Bone marrow (tissue), 2 donors: ENCODE results near the gene MBOAT7.
"Not testable (repeated sequence)": the region's sequence is repeated elsewhere in the genome, so short reads cannot be mapped to it uniquely, and the experiment has no call there.

Source experiments
- DNase-seq, 2 donors: peaks; one replicate each; lab custom pipeline; 2025; lab: John Stamatoyannopoulos, UW

The MBOAT7 gene

GRCh38 chr19:54209058-54209810 is 19.9 kb upstream of the MBOAT7 start:
- DNase-seq = no peak

- no peak for DNase-seq
Measured at GRCh38 chr19:54208784-54209057, 19.3 kb upstream of the MBOAT7 start.

GRCh38 chr19:54207983-54208783 is 18.8 kb upstream of the MBOAT7 start:
- DNase-seq = peak; percentile 64 to 97

GRCh38 chr19:54207676-54207982 is 18.2 kb upstream of the MBOAT7 start:
- DNase-seq = no peak

GRCh38 chr19:54207193-54207592 is 17.8 kb upstream of the MBOAT7 start:
- not testable (repeated sequence) for DNase-seq

- DNase-seq = no peak
Measured at GRCh38 chr19:54206831-54207177, 17.4 kb upstream of the MBOAT7 start.

GRCh38 chr19:54206030-54206830 is 16.9 kb upstream of the MBOAT7 start:
- no peak for DNase-seq

GRCh38 chr19:54204767-54205468 is 15.5 kb upstream of the MBOAT7 start:
- no peak for DNase-seq

- no peak for DNase-seq
Measured at GRCh38 chr19:54203151-54203611, 13.8 kb upstream of the MBOAT7 start.

- DNase-seq = no peak
Measured at GRCh38 chr19:54201980-54202379, 12.6 kb upstream of the MBOAT7 start.

GRCh38 chr19:54201172-54201701 is 11.9 kb upstream of the MBOAT7 start:
- no peak for DNase-seq

- DNase-seq = no peak
Measured at GRCh38 chr19:54199401-54199800, 10.0 kb upstream of the MBOAT7 start.

- DNase-seq = no peak
Measured at GRCh38 chr19:54197121-54197520, 7.7 kb upstream of the MBOAT7 start.

GRCh38 chr19:54196536-54196935 is 7.2 kb upstream of the MBOAT7 start:
- no peak for DNase-seq

- not testable (repeated sequence) for DNase-seq
Measured at GRCh38 chr19:54194463-54194862, 5.1 kb upstream of the MBOAT7 start.

GRCh38 chr19:54193011-54193410 is 3.6 kb upstream of the MBOAT7 start:
- DNase-seq = no peak

GRCh38 chr19:54191811-54192453 is 2.6 kb upstream of the MBOAT7 start:
- no peak for DNase-seq

GRCh38 chr19:54191011-54191810 is 1.8 kb upstream of the MBOAT7 start, which contains the start of gene TSEN34:
Gene TSEN34 (plus strand): TSS chr19:54191308. CDS start chr19:54191365, 57 bp downstream.
- DNase-seq = peak in 1 of 2 donors; percentile 89

- peak; percentile 99 to 100 for DNase-seq
Measured at GRCh38 chr19:54190503-54191010, 1.2 kb upstream of the MBOAT7 start.
